A673 (cell line): Measurements from ENCODE around the gene NRXN2. TPM values are rescaled to one million over a fixed set of nuclear protein-coding genes. Genes with fewer than 3 reads are reported as not detected.

Experiments used
- BruUV-seq: library from RNA; stranded (reverse); fragments of 400-500 nt; replicated peaks from 2 replicates; lab custom pipeline; 2021; lab: Mats Ljungman, UMichigan
- CTCF ChIA-PET: fragments of 300-600 bp; sonication (Branson Sonifier 250); formaldehyde crosslinking; loops from one replicate; lab custom pipeline; 2022; ENCODE audit warnings: antibody characterized with exemption; lab: Charles Lee
- POLR2A ChIA-PET: fragments of 300-600 bp; sonication (Branson Sonifier 250); formaldehyde crosslinking; loops from one replicate; lab custom pipeline; 2022; ENCODE audit warnings: antibody characterized with exemption; ENCODE audit not compliant: low non-redundant PET; lab: Charles Lee
- DNase-seq: peaks from one replicate; pipeline ENCODE4 v3.0.0-alpha.2; 2015; ENCODE audit warnings: low spot score
- H3K27ac ChIP-seq: fragments of 200-600 bp; sonication (generic); 2 replicates; pipeline ENCODE4 v1.5.1; 2016; ENCODE audit warnings: mixed run types, low read depth, mild to moderate bottlenecking, mixed read lengths, antibody characterized with exemption, low read length; ENCODE audit not compliant: poor library complexity, severe bottlenecking
- H3K27me3 ChIP-seq: fragments of 200-600 bp; sonication (generic); replicated peaks from 2 replicates; pipeline ENCODE4 v1.6.1; 2017; ENCODE audit warnings: mixed run types, low read depth, mild to moderate bottlenecking, mixed read lengths, antibody characterized with exemption, low read length; ENCODE audit not compliant: insufficient read depth, poor library complexity
- H3K36me3 ChIP-seq: fragments of 200-600 bp; sonication (generic); 2 replicates; pipeline ENCODE4 v1.6.1; 2016; ENCODE audit warnings: mixed run types, mild to moderate bottlenecking, mixed read lengths, antibody characterized with exemption, low read length; ENCODE audit not compliant: insufficient read depth, poor library complexity, severe bottlenecking
- H3K4me1 ChIP-seq: fragments of 200-600 bp; sonication (generic); 2 replicates; pipeline ENCODE4 v1.6.1; 2017; ENCODE audit warnings: mixed run types, mild to moderate bottlenecking, mixed read lengths, antibody characterized with exemption, low read length; ENCODE audit not compliant: insufficient read depth, poor library complexity, severe bottlenecking
- H3K4me3 ChIP-seq: fragments of 200-600 bp; sonication (generic); 2 replicates; pipeline ENCODE4 v1.5.1; 2016; ENCODE audit warnings: low read depth, mixed run types, mild to moderate bottlenecking, mixed read lengths, low read length; ENCODE audit not compliant: poor library complexity, severe bottlenecking
- H3K9me3 ChIP-seq: fragments of 200-600 bp; sonication (generic); 2 replicates; pipeline ENCODE4 v1.6.1; 2016; ENCODE audit warnings: mixed run types, low read depth, mild to moderate bottlenecking, mixed read lengths, antibody characterized with exemption, low read length; ENCODE audit not compliant: poor library complexity, severe bottlenecking
- CTCF ChIP-seq: fragments of 300-800, 200-600 bp; sonication (generic); conservative IDR thresholded peaks from 2 replicates; pipeline ENCODE4 v1.5.1; 2017; ENCODE audit warnings: low read depth, mild to moderate bottlenecking, antibody characterized with exemption, low read length, moderate library complexity, mixed read lengths
- EZH2 ChIP-seq: fragments of 200-600 bp; sonication (generic); IDR thresholded peaks from 2 replicates; pipeline ENCODE4 v1.6.1; 2017; ENCODE audit warnings: borderline replicate concordance, low read depth, mild to moderate bottlenecking, mixed read lengths, antibody characterized with exemption, low read length; ENCODE audit not compliant: poor library complexity, severe bottlenecking
- intact Hi-C: fragments of 100-400 bp; cut with micrococcal nuclease; formaldehyde crosslinking; loops from one replicate; pipeline ENCODE4 v1.10.0; 2022; ENCODE audit not compliant: unreplicated experiment
- total RNA-seq: library from RNA; stranded (reverse); gene quantifications from 2 replicates; pipeline ENCODE4 v1.2.3, GENCODE V29; 2021

The NRXN2 gene
- total RNA-seq, 1 experiment from 2014 or later, result 5.0 TPM

- Histone ChIP-seq H3K27ac (peak overlapping the region; percentile 58), H3K27me3 (no peaks in the 10 kb centered on the region), H3K4me3 (peak overlapping the region; percentile 21), H3K4me1 (peaks cover 10% of the 10 kb centered on the region), H3K36me3 (no peaks in the 10 kb centered on the region), H3K9me3 (no peaks in the 10 kb centered on the region)
- CTCF ChIA-PET, result interaction anchor here (0.7 kb wide), 1 partner anchor 122 kb away, joined by 6 read pairs; no protein-coding TSS in a partner anchor
- intact Hi-C loops, result no loop called here
- POLR2A ChIA-PET, result interaction anchor here (0.6 kb wide), 1 partner anchor 222 kb away, joined by 11 read pairs; no protein-coding TSS in a partner anchor
- TF ChIP-seq EZH2, result no peak
- no peak for DNase-seq
- BruUV-seq, result no TSS peak
Observed at GRCh38 chr11:64566915-64567891, 155.8 kb downstream of the NRXN2 start.

GRCh38 chr11:64566042-64566914, 156.7 kb downstream of the NRXN2 start:
- Histone ChIP-seq H3K36me3 (no peaks in the 10 kb centered on the region), H3K27me3 (no peaks in the 10 kb centered on the region), H3K9me3 (no peaks in the 10 kb centered on the region), H3K4me3 (peak overlapping the region; percentile 21), H3K4me1 (peaks cover 10% of the 10 kb centered on the region), H3K27ac (peak overlapping the region; percentile 58)
- ChIA-PET CTCF (interaction anchor here (0.6 to 0.7 kb wide), 2 partner anchors 122 to 380 kb away, joined by 3 to 6 read pairs; partner anchors contain the start of gene STIP1), POLR2A (interaction anchor here (0.6 kb wide), 1 partner anchor 221 kb away, joined by 11 read pairs; no protein-coding TSS in a partner anchor)
- intact Hi-C loops, result no loop called here
- no TSS peak for BruUV-seq
- TF ChIP-seq EZH2, result no peak
- TF ChIP-seq CTCF, result no peak
- peak; percentile 88 for DNase-seq

GRCh38 chr11:64564947-64565889, 157.8 kb downstream of the NRXN2 start:
- intact Hi-C loops, result no loop called here
- Histone ChIP-seq H3K27ac (no peak overlapping the region), H3K9me3 (no peaks in the 10 kb centered on the region), H3K4me3 (no peak overlapping the region), H3K27me3 (no peaks in the 10 kb centered on the region), H3K36me3 (no peaks in the 10 kb centered on the region), H3K4me1 (peaks cover 10% of the 10 kb centered on the region)
- CTCF ChIA-PET, result interaction anchor here (0.6 to 1.2 kb wide), 2 partner anchors 12 to 379 kb away, joined by 3 to 6 read pairs; partner anchors contain the start of gene STIP1
- peak; percentile 46 for TF ChIP-seq CTCF
- TF ChIP-seq EZH2, result no peak
- no peak for DNase-seq
- POLR2A ChIA-PET, result no interaction called here
- BruUV-seq, result no TSS peak
